OCI-LY7 (cell line): Measurements from ENCODE around the gene TBC1D23. TPM values are rescaled to one million over a fixed set of nuclear protein-coding genes. Genes with fewer than 3 reads are reported as not detected.

Experiments
- BruUV-seq: library from RNA; stranded (reverse); fragments of 400-500 nt; replicated peaks from 2 replicates; lab custom pipeline; 2021; lab: Mats Ljungman, UMichigan
- CTCF ChIA-PET: fragments of 300-600 bp; sonication (Branson Sonifier 250); formaldehyde crosslinking; loops from one replicate; lab custom pipeline; 2022; ENCODE audit warnings: antibody characterized with exemption; ENCODE audit not compliant: unreplicated experiment; lab: Charles Lee
- POLR2A ChIA-PET: fragments of 300-600 bp; sonication (Branson Sonifier 250); formaldehyde crosslinking; loops from one replicate; lab custom pipeline; 2022; ENCODE audit warnings: antibody characterized with exemption; lab: Charles Lee
- DNase-seq: peaks from one replicate; pipeline ENCODE4 v3.0.0-alpha.2; 2015; ENCODE audit warnings: low spot score
- H2AFZ ChIP-seq: fragments of 200-600 bp; sonication (generic), shearing (Covaris generic); 2 replicates; pipeline ENCODE4 v1.6.1; 2014; ENCODE audit warnings: mild to moderate bottlenecking, antibody characterized with exemption, low read length, moderate library complexity
- H3K27ac ChIP-seq: fragments of 200-600 bp; sonication (generic); 2 replicates; pipeline ENCODE4 v1.5.1; 2014; ENCODE audit warnings: mixed run types, low read depth, mild to moderate bottlenecking, moderate library complexity, low read length, inconsistent platforms; ENCODE audit not compliant: poor library complexity, severe bottlenecking
- H3K36me3 ChIP-seq: fragments of 200-600 bp; sonication (generic); 2 replicates; pipeline ENCODE4 v1.6.1; 2014; ENCODE audit warnings: mild to moderate bottlenecking, antibody characterized with exemption, low read length, moderate library complexity, mixed read lengths; ENCODE audit not compliant: insufficient read depth
- H3K4me1 ChIP-seq: fragments of 200-600 bp; sonication (generic); 2 replicates; pipeline ENCODE4 v1.5.1; 2014; ENCODE audit warnings: mild to moderate bottlenecking, low read length; ENCODE audit not compliant: insufficient read depth, poor library complexity, severe bottlenecking
- H3K4me2 ChIP-seq: fragments of 200-600 bp; sonication (generic); 2 replicates; pipeline ENCODE4 v1.6.1; 2014; ENCODE audit warnings: mild to moderate bottlenecking, low read length
- H3K4me3 ChIP-seq: fragments of 200-600 bp; sonication (generic); 2 replicates; pipeline ENCODE4 v1.5.1; 2014; ENCODE audit warnings: mild to moderate bottlenecking, low read depth, low read length; ENCODE audit not compliant: poor library complexity, severe bottlenecking
- H3K79me2 ChIP-seq: fragments of 200-600 bp; sonication (generic); 2 replicates; pipeline ENCODE4 v1.6.1; 2016; ENCODE audit warnings: low read depth, mild to moderate bottlenecking, low read length, moderate library complexity, mixed read lengths; ENCODE audit not compliant: insufficient read depth
- H3K9me2 ChIP-seq: fragments of 200-600 bp; sonication (generic); 2 replicates; pipeline ENCODE4 v1.6.1; 2016; ENCODE audit warnings: mild to moderate bottlenecking, low read length, mixed read lengths; ENCODE audit not compliant: insufficient read depth
- H3K9me3 ChIP-seq: fragments of 200-600 bp; sonication (generic); 2 replicates; pipeline ENCODE4 v1.6.1; 2014; ENCODE audit warnings: mild to moderate bottlenecking, mixed run types, low read length, mixed read lengths
- H4K20me1 ChIP-seq: fragments of 200-600 bp; sonication (generic); 2 replicates; pipeline ENCODE4 v1.6.1; 2014; ENCODE audit warnings: mild to moderate bottlenecking, antibody characterized with exemption, low read length, moderate library complexity, mixed read lengths; ENCODE audit not compliant: insufficient read depth
- EZH2phosphoT487 ChIP-seq: fragments of 200-600 bp; sonication (generic); IDR thresholded peaks from 2 replicates; pipeline ENCODE4 v1.6.1; 2018; ENCODE audit warnings: low read depth, borderline replicate concordance, mild to moderate bottlenecking, mixed run types, antibody characterized with exemption, low read length, moderate library complexity, mixed read lengths
- intact Hi-C: fragments of 100-400 bp; cut with micrococcal nuclease; formaldehyde crosslinking; loops from one replicate; pipeline ENCODE4 v1.10.0; 2022; ENCODE audit not compliant: unreplicated experiment
- total RNA-seq, 2 experiments: library from RNA; depleted of rRNA in 1 of 2; stranded (reverse); fragments of >200 nt in 1 of 2; shearing (Covaris generic) in 1 of 2; gene quantifications; 2 replicates each; pipeline ENCODE4 v1.2.3, GENCODE V29; 2014 to 2022
- TF ChIP-seq, protein P1 (sequence below): fragments of 200-600 bp; sonication (generic); conservative IDR thresholded peaks from 2 replicates; pipeline ENCODE4 v1.5.1; 2014; ENCODE audit warnings: mild to moderate bottlenecking, antibody characterized with exemption, low read length, moderate library complexity, mixed read lengths

The TBC1D23 gene
- total RNA-seq, 2 experiments from 2014 or later, result 12.0 to 23.4 TPM

DNA sequence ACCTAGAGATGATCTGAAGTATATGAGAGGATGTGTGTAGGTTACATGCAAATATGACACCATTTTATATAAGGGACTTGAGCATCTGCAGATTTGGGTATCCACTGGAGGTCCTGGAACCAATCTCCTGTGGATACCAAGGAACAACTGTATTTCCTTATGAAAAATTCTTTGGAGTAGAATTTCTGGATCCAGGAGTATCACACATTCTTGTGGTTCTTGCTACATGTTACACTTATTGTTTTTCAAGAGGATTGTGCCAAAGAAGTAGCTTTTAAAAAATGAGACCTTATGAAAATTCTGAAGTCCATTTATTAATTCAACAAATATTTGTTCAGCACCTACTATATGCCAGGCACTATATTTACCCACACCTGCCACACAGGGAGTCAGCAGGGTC, 15.7 kb upstream of the TBC1D23 start:
- ChIA-PET POLR2A (no interaction called here), CTCF (no interaction called here)
- Histone ChIP-seq H3K79me2 (no peaks in the 10 kb centered on the region), H3K4me3 (no peak overlapping the region), H3K9me2 (no peaks in the 10 kb centered on the region), H2AFZ (no peak overlapping the region), H3K4me1 (no peaks in the 10 kb centered on the region), H4K20me1 (no peaks in the 10 kb centered on the region), H3K4me2 (no peak overlapping the region), H3K9me3 (no peaks in the 10 kb centered on the region), H3K27ac (no peak overlapping the region), H3K36me3 (no peaks in the 10 kb centered on the region)
- BruUV-seq, result no TSS peak
- intact Hi-C loops, result no loop called here
- TF ChIP-seq, protein P1, sequence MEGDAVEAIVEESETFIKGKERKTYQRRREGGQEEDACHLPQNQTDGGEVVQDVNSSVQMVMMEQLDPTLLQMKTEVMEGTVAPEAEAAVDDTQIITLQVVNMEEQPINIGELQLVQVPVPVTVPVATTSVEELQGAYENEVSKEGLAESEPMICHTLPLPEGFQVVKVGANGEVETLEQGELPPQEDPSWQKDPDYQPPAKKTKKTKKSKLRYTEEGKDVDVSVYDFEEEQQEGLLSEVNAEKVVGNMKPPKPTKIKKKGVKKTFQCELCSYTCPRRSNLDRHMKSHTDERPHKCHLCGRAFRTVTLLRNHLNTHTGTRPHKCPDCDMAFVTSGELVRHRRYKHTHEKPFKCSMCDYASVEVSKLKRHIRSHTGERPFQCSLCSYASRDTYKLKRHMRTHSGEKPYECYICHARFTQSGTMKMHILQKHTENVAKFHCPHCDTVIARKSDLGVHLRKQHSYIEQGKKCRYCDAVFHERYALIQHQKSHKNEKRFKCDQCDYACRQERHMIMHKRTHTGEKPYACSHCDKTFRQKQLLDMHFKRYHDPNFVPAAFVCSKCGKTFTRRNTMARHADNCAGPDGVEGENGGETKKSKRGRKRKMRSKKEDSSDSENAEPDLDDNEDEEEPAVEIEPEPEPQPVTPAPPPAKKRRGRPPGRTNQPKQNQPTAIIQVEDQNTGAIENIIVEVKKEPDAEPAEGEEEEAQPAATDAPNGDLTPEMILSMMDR, result no peak
- TF ChIP-seq EZH2phosphoT487, result no peak
- no peak for DNase-seq

DNA sequence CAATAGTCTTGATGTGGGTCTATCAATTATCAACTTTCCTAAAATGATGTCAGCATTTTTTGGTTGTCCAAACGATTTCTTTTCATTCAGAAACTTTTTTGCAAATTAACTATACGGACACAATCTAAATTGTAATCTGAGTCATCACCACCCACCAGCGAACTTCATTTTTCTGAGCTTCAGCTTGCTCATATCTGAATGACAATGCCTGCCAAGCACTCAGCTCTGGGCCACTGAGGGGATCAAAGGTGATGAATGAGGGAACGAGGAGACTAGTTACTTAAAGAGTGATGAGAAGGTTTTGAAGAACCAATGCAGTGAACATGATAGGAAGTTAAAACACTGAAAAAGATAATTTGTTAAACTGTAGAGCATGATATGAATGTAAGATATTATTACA, 14.9 kb upstream of the TBC1D23 start:
- no peak for TF ChIP-seq EZH2phosphoT487
- TF ChIP-seq, protein P1, result no peak
- H3K27ac ChIP-seq, result no peak overlapping the region
- BruUV-seq, result no TSS peak
- H4K20me1 ChIP-seq, result no peaks in the 10 kb centered on the region
- ChIA-PET CTCF (no interaction called here), POLR2A (interaction anchor here (0.7 to 1.0 kb wide), 2 partner anchors 8 to 12 kb away, joined by 4 to 6 read pairs; no protein-coding TSS in a partner anchor)
- H3K79me2 ChIP-seq, result no peaks in the 10 kb centered on the region
- no peaks in the 10 kb centered on the region for H3K9me2 ChIP-seq
- H3K4me1 ChIP-seq, result no peaks in the 10 kb centered on the region
- H3K4me2 ChIP-seq, result no peak overlapping the region
- no peak overlapping the region for H3K4me3 ChIP-seq
- no peaks in the 10 kb centered on the region for H3K9me3 ChIP-seq
- H2AFZ ChIP-seq, result no peak overlapping the region
- intact Hi-C loops, result no loop called here
- H3K36me3 ChIP-seq, result no peaks in the 10 kb centered on the region
- DNase-seq, result no peak

DNA sequence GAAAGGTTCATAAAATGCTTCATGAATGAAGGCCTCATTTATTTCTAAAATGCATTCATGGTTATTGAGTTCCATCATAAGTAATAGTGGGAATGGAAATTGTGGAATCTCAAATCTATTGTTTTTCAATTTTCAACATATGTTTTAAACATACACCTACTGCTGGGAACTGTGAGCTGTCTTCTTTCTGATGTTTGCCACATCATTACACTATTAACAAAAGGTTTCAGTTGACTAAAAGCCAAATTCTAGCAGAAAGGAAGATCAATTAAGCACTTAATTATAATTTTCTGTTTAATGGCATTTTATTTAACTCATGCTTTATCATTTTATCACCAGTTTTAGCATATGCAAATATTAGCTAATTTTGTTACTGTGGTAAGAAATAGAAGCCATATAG, 13.8 kb upstream of the TBC1D23 start:
- no peak overlapping the region for H3K4me2 ChIP-seq
- no peaks in the 10 kb centered on the region for H3K36me3 ChIP-seq
- H3K4me3 ChIP-seq, result no peak overlapping the region
- H4K20me1 ChIP-seq, result no peaks in the 10 kb centered on the region
- ChIA-PET POLR2A (interaction anchor here (1.1 kb wide), 1 partner anchor 496 kb away, joined by 3 read pairs; no protein-coding TSS in a partner anchor), CTCF (no interaction called here)
- no peak overlapping the region for H2AFZ ChIP-seq
- TF ChIP-seq EZH2phosphoT487, result no peak
- TF ChIP-seq, protein P1, result no peak
- intact Hi-C loops, result no loop called here
- DNase-seq, result no peak
- H3K79me2 ChIP-seq, result no peaks in the 10 kb centered on the region
- no TSS peak for BruUV-seq
- H3K4me1 ChIP-seq, result no peaks in the 10 kb centered on the region
- no peak overlapping the region for H3K27ac ChIP-seq
- H3K9me3 ChIP-seq, result no peaks in the 10 kb centered on the region
- no peaks in the 10 kb centered on the region for H3K9me2 ChIP-seq
